Stimulated activated CD4-positive, alpha-beta T cell treated with anti-CD3 and anti-CD28 coated beads, TNF-alpha, amount 100 ng/mL, for 24 hours (primary cell): ENCODE results near the gene LYRM7.
"Not testable (repeated sequence)": the region's sequence is repeated elsewhere in the genome, so short reads cannot be mapped to it uniquely, and the experiment has no call there.

ENCODE experiments used
- DNase-seq, 3 experiments: peaks; one replicate each; pipeline ENCODE4 v3.0.0-alpha.2; 2020; ENCODE audit warnings: low read depth in 3 of 3

LYRM7 gene

DNA sequence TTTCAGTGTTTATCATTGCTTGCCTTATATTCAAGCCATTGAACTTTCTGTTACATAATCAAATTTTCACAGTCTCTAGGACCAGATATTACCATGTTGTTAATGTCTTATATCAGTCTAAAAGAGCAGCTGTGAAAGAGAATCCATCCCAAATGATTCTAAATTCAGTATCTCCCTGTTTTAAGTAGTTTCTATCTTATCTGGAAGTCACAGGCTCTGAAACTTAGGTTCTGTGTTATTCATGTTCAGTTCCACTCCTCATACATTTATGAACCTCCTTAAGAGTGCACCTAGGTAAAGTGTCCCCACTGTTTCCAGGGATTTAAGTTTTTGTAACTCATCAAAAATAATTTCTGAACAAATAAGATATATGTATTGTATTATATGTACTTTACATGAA is 9.7 kb downstream of the LYRM7 start:
- DNase-seq: no peak

DNA sequence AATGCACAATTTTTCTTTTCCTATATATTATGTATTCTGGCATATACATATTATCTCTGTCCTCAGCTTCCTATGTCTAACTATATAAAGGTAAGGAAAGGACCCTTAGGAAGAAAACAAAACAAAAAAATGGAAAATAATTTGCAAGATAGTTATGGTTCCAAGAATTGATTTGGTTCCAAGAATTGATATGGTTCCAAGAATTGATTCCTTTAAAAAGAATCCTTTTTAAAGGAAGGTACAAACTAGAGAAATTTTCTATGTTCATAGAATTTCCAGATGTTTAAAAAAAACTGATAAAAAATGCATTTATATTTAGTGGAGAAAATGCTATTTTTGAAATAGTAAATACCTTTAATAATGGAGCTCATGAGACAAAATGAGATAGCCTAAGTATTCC is 12.1 kb downstream of the LYRM7 start:
- DNase-seq: no peak

DNA sequence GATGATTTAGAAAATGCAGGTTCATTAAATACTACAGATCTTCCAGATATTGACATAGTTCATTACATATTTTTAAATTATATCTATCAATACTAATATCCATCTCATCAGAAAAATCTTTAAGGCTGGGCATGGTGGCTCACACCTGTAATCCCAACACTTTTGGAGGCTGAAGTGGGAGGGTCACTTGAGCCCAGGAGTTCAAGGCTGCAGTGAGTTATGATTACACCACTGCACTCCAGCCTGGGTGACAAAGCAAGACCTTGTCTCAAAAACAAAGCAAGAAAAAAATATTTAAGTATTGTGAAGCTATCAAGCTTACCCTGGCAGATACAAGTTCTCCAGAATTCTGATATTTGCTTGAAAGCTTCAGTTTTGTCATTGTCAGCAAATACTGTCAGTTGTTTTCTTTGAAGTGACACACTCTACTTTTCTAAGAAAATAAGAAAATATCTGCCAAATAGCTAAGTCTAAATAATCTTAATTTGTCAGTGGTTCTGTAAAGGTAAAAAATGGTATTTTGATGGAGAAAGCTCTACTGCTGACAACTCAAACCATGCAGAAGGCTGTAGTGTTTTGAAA is 14.9 kb downstream of the LYRM7 start:
- no peak for DNase-seq

DNA sequence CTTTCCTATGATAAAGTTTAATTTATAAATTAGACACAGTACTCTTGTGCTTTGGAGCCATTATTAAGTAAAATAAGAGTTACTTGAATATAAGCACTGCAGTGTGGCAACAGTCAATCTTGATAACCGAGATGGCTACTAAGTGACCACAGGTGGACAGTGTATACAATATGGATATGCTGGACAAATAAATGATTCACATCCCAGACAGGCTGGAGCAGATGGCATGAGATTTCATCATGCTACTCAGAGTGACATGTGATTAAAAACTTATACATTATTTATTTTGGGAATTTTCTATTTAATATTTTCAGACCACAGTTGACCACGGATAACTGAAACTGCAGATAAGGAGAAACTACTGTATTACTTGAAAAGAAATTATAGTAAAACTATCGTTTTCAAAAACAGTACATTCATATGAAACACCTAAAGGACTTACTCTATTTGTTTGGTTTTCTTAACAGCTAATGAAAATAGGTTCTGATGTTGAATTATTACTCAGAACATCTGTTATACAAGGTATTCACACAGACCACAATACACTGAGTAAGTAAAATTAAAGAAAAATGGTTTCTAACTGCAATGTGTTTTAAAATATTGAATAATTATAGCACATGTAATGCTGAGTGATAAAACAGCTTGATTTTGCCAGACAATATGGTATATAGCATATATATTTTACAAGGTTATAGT is 16.0 kb downstream of the LYRM7 start:
- DNase-seq: no peak

DNA sequence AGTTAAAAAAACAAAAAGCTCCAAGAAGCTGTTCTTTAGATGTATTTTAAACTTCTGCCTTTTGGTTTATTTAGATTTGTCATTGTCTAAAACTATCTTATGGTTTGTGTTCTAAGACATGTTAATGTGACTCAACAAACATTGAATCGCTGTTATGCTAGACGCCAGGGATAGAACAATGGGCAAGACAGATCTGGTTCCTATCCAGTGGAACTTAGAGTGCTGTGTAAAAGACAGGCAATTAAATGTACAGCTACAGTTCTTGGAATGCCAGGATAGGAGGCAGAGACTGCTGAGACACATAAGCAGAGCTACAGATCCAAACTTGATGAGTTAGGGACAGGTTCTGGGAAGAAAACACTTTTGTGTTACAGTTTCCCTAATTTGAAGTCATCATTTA is 22.4 kb downstream of the LYRM7 start:
- no peak for DNase-seq

DNA sequence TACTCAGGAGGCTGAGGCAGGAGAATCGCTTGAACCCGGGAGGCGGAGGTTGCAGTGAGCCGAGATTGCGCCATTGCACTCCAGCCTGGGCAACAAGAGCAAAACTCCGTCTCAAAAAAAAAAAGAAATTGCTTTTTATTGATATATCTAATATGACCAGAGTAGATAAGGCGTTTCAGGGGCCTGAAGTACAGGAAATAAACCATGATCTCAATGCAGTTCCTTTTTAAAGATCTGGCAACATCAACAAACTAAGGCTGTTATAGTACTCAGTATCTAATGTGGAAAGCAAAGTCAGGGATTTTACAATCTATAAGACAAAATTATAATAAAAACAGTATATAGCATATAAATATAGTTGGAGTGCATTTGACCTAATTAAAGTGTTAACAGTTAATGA is 23.2 kb downstream of the LYRM7 start:
- not testable (repeated sequence) for DNase-seq

DNA sequence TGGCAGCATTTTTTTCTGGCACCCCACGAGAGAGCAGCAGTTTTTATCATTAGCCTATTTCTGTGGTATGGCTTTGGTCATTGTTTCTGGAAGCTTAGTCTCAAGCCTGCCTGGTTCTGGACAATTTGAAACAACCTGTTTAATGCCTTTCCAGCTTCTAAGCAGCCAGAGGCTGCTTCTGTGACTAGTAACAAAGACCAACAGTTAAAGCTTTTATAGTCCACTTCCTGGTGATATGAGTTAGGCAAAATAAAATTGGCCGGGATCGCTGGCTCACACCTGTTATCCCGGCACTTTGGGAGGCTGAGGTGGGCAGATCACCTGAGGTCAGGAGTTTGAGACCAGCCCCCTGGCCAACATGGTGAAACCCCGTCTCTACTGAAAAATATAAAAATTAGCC is 24.0 kb downstream of the LYRM7 start:
- DNase-seq: no peak

DNA sequence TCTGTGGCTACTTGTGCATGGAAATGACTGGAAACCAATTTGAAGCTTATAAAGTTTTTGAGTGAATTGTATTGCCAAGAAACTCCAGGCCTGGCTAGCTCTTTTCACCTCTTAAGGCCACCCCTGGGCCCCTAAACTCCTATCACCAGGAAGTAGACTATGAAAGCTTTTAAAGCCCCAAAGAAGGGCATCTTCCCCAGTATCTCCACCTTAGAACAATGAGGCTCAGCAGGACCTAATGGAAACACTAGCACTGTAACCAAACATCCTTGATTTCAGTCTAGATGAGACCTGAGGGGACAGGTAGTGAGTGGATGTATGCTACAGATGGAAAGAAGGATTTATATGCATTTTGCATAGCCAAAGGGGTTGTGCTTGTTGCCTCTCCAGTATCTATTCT is 25.0 kb downstream of the LYRM7 start:
- DNase-seq: no peak

DNA sequence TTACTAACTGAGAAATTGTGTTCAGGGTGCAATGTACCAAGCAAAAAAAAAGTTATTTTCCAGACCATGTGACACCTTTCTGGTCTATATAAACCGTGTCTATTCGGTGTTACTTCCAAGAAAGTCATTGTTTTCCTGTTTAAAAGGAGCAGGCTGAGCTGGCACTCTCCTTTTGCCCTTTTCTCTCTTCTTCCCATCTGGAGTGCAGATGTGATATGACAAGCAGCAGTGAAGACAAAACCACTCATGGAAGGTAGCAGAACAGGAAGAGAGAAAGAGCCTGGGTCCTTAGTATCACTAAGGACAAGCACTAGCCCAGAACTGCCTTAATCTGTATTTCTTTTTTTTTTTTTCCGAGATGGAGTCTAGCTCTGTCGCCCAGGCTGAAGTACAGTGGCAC is 25.6 kb downstream of the LYRM7 start:
- DNase-seq: no peak

DNA sequence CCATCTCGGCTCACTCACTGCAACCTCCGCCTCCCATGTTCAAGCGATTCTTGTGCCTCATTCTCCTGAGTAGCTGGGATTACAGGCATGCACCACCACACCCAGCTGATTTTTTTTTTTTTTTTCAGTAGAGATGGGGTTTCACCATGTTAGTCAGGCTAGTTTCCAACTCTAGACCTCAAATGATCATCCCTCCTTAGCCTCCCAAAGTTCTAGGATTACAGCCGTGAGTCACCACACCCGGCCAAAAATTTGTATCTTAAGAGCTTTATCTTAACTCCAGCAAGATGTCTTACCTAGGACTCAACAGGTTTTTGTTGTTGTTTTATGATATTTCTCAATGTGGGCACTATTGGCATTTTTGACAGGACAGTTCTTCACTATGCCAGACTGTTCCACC is 27.9 kb downstream of the LYRM7 start:
- no peak for DNase-seq

DNA sequence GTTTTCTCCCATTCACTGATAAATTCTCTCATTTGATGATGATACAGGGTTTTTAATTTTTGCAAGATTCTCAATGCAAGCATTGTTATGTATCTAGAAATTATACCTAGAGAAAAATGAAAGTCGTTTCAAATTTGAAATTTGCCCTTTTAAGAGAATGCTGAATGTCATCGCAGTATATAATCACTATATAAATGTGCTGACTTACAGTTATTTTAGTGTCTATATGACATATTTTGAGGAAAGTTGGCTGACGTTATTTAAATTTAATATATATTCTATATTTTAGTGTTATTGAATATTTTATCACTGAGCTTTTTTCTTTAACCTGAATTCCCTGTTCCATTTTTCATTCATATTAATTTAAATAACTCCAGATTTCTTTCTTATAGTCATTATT is 29.8 kb downstream of the LYRM7 start:
- no peak for DNase-seq

DNA sequence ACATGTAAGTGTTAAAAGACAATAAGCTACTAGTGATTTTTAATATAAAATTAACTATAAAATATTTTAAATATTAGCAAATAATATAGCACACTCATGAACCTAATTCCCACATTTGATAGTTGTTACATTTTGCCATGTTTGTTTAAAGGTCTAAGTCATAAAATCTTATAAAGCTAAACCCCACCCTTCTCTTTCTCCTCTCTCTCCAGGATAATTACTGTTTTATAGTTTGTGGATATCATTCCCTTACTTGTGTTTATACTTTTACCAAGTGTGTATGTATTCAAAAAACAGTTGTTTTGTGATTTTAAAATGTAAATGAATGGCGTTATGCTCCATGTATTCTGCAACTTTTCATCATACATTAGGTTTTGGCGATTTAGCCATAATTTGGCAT is 34.2 kb downstream of the LYRM7 start:
- DNase-seq: no peak

DNA sequence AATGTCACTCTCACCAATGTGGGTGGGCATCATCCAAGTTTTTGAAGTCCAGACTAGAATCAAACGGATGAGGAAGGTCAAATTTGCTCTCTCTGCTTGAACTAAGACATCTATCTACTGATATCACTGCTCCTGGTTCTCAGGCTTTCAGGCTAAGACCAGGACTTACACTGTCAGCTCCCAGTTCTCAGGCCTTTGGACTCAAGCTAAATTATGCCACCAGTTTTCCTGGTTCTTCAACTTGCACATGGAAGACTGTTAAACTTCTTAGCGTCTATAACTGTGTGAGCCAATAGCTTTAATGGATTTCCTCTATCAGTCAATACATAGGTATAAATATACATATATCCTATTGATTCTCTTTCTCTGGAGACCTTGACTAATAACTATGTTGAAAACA is 35.3 kb downstream of the LYRM7 start:
- DNase-seq: no peak

DNA sequence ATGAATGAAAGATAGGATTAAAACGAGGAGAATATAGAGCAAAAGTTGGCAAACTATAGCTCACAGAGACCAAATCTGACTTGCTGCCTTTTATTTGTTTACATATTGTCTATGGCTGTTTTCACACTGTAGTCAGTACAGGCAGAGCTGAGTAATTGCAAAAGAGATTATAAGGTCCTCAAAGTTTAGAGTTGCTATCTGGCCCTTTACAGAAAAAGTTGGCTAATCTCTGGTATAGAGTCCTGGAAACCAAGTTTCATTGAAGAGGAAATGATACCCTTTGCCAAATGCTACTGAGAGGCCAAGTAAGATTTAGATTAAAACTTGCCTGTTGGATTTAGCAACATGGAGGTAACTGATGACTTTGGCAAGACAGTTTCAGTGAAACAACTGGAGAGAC is 36.0 kb downstream of the LYRM7 start:
- no peak for DNase-seq

DNA sequence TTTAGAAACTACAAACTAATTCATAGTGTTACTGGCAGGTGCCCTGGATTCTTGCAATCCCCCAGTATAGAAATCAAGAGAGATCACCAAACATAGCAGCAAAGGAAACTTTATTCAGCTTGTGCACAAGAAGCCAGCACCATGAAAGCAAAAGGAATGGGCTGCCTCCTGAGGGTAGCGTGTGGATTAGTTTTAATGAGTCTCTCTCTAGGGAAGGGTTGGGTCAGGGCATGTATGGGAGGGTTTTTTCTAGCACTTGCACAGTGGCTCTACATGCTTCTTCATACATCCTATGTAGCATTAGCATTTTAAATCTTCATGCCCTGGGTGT is 38.4 kb downstream of the LYRM7 start:
- DNase-seq: no peak

DNA sequence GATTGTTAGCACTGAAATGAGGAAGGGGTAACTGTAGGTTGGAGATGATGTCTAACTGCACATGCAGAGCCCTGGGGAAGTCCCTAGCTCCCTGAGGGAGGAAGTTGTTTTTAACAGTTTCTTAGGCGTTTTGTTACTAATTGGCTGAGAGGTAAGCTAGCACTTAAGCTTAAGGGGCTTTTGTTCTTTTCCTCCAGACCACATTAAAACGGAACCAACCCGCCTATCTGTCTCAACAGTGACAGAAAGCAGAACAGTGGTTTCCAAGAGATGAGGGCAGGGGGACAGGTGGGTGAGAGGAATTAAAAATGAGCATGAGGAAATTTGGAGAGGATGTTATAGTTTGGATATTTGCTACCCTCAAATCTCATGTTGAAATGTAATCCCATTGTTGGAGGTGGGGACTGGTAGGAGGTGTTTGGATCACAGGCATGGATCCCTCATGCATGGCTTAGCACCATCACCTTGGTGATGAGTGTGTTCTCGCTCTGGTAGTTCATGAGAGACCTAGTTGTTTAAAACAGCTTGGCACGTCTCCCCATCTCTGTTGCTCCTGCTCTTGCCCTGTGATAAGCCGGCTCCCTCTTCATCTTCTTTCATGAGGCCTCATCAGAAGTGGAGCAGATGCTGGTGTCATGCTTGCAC is 38.9 kb downstream of the LYRM7 start:
- peak in 2 of 3 experiments; percentile 16 to 25 for DNase-seq

DNA sequence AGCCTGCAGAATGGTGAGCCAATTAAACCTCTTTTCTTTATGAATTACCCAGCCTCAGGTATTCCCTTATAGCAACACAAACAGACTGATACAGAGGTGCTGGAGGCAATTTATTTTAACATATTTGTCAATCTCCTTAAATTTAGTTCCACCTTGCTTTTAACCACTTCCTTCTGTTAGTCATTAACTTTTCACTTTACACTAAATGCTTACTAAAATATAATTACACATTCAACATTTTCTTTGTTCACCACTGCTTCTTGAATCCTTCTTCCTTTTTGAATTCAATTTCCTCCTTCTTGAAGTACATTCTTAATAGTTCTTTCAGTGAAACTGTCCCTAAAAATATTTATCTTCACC is 39.4 kb downstream of the LYRM7 start:
- no peak for DNase-seq

DNA sequence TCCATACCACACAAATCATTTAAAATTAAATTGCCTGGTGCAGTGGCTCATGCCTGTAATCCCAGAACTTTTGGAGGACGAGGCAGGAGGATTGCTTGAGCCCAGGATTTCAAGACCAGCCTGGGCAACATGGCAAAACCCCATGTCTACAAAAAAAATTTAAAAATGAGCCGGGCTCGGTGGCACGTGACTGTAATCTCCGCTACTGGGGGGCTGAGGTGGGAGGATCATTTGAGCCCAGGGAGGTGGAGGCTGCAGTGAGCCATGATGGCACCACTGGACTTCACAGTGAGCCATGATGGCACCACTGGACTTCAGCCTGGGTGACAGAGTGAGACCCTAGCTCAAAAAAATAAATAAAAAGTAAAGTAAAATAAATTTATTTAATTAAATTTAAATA is 40.9 kb downstream of the LYRM7 start:
- no peak for DNase-seq

DNA sequence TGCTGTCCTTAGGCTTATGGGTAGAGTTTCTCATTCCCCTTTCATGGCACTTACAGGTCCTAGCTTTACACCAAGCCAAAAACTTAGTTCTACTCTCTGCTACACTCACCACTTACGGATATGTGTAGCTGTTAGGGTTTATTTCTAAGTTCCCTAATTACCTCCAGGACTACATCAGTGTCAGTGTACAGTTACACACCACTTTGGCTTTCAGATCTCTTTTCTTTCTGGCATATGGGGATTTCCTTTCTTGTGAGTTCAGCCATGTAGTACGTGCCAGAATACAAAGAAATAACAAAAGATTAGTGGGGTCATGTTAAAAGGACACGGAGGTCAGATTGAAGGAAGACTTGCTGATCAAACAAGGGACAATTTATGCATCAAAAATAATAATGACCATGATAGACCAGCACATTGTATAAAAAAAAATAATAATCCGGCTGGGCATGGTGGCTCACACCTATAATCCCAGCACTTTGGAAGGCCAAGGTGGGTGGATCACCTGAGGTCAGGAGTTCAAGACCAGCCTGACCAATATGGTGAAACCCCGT is 41.8 kb downstream of the LYRM7 start:
- DNase-seq: no peak

DNA sequence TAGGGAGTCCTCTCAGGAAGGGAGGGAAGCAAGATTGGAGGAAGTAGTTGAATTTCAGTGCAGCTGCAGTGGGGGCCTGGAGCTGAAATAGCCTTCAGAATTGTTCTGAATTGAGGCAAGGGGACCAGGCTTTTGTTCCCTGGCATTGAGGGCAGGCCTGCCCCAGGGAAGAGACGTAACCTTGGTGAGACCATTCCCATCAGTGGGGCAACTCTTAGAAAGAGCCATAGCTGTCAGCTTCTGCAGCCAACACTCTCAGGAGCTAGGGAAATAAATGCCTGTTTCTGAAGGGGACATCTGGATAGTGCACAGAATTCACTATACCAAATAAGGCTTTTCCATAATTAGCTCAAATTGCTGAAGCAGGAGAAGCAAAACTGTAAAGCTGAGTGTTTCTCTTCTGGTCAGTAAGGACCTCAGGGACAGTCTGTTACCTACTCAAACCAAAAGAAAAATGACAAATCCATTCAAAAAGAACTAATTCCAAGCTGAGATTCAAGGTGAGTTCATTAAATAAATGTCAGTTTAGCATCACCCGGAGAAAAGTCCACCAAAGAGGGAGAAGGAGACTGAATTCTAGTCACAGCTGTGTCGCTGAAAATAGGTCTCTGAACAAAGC is 44.0 kb downstream of the LYRM7 start:
- no peak for DNase-seq

DNA sequence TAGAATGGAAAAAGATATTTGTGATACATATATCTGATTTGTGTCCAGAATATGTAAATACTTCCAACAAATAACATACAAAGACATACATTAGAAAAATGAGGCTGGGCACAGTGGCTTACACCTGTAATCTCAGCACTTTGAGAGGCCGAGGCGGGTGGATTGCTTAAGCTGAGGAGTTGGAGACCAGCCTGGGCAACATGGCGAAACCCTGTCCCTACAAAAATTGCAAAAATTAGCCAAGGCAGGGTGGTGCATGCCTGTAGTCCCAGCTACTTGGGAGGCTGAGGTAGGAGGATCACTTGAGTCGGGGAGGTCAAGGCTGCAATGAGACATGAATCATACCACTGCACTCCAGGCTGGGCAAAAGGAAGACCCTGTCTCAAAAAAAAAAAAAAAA is 47.0 kb downstream of the LYRM7 start:
- no peak for DNase-seq

DNA sequence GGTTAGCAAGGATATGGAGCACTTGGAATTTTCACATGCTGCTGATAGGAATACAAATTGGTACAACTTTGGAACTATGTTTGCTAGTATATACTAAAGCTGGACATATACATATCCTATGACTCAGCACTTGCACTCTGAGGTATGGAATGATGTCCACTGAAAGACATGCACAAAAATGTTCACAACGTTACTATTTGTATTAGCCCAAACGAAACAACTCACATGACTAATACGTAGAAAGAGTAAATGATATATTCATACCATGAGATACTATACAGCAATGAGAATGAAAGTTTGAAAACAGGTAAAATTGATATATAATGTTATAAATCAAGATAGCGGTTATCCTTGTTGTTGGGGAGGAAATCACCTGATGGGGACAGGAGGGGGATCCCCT is 47.6 kb downstream of the LYRM7 start:
- DNase-seq: no peak

DNA sequence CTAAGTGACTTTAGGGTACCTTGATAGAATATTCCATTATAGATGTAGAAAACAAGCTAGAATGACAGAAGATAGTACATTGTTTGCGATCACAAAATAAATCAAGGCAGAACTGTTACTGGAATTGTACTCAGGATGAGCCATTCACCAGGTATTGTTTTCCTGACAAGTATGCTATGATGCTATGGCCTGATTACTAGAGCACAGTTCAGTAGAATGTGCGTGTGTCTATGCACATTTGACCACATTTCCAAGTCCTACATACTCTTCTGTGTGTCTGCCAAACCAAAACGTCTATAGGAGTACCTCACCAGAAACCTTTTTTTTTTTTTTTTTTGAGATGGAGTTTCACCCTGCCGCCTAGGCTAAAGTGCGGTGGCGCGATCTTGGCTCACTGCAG is 49.8 kb downstream of the LYRM7 start:
- no peak for DNase-seq
